GM18498 (cell line): Measurements from ENCODE around the gene CBFA2T3.

Experiments
- ATAC-seq: cut with Tn5 transposase; IDR thresholded peaks from one replicate; pipeline ENCODE4 v1.9.1; 2021; ENCODE audit warnings: mild to moderate bottlenecking, moderate library complexity; ENCODE audit not compliant: unreplicated experiment

The CBFA2T3 gene

GRCh38 chr16:88844419-88845036 lies 132.5 kb downstream of the CBFA2T3 start:
- no peak for ATAC-seq

GRCh38 chr16:88843256-88843655 lies 133.8 kb downstream of the CBFA2T3 start:
- ATAC-seq = no peak

GRCh38 chr16:88842806-88843205 lies 134.2 kb downstream of the CBFA2T3 start:
- ATAC-seq = no peak

- no peak for ATAC-seq
Observed at GRCh38 chr16:88842308-88842756, 134.7 kb downstream of the CBFA2T3 start.

- ATAC-seq = no peak
Observed at GRCh38 chr16:88841521-88842307, 135.3 kb downstream of the CBFA2T3 start.

- ATAC-seq = no peak
Observed at GRCh38 chr16:88840600-88841215, 136.3 kb downstream of the CBFA2T3 start.

- ATAC-seq = no peak
Observed at GRCh38 chr16:88839745-88840599, 137.0 kb downstream of the CBFA2T3 start.

GRCh38 chr16:88839026-88839529 lies 137.9 kb downstream of the CBFA2T3 start:
- no peak for ATAC-seq

- no peak for ATAC-seq
Observed at GRCh38 chr16:88838566-88838965, 138.4 kb downstream of the CBFA2T3 start.

- no peak for ATAC-seq
Observed at GRCh38 chr16:88837806-88838205, 139.2 kb downstream of the CBFA2T3 start.

- ATAC-seq = no peak
Observed at GRCh38 chr16:88836791-88837190, 140.2 kb downstream of the CBFA2T3 start.

- no peak for ATAC-seq
Observed at GRCh38 chr16:88835818-88836217, 141.2 kb downstream of the CBFA2T3 start.

GRCh38 chr16:88835383-88835782 lies 141.6 kb downstream of the CBFA2T3 start:
- ATAC-seq = no peak

GRCh38 chr16:88834670-88835069 lies 142.3 kb downstream of the CBFA2T3 start:
- ATAC-seq = no peak

- no peak for ATAC-seq
Observed at GRCh38 chr16:88833086-88833485, 143.9 kb downstream of the CBFA2T3 start.

GRCh38 chr16:88831838-88832237 lies 145.2 kb downstream of the CBFA2T3 start:
- no peak for ATAC-seq

GRCh38 chr16:88830783-88831182 lies 146.2 kb downstream of the CBFA2T3 start:
- ATAC-seq = no peak

- no peak for ATAC-seq
Observed at GRCh38 chr16:88830258-88830657, 146.7 kb downstream of the CBFA2T3 start.

- no peak for ATAC-seq
Observed at GRCh38 chr16:88828711-88829110, 148.3 kb downstream of the CBFA2T3 start.

- ATAC-seq = no peak
Observed at GRCh38 chr16:88827727-88828126, 149.3 kb downstream of the CBFA2T3 start.
